Measurements from ENCODE around the gene DESI1. TPM values are rescaled to one million over a fixed set of nuclear protein-coding genes. Genes with fewer than 3 reads are reported as not detected.
"Not testable (repeated sequence)": the region's sequence is repeated elsewhere in the genome, so short reads cannot be mapped to it uniquely, and the experiment has no call there.

Gene DESI1
- total RNA-seq = 10 to 100 TPM; 11.0 to 23.7 (median 20.5) TPM

- peak within 1 kb of the TSS; percentile 95 to 99 (median 97) for H3K27ac ChIP-seq
- ATAC-seq = peak; percentile 30 to 35
- H3K4me3 ChIP-seq = peak within 1 kb of the TSS; percentile 76 to 99 (median 94)
- in situ Hi-C loops (cut with MboI; ENCODE audit: low sequenced_read_pairs in 4 of 4) = no loop called here
- no peaks in the 10 kb centered on the region for H3K27me3 ChIP-seq
- intact Hi-C loops (cut with DNase I; ENCODE audit: low total_unique reads) = loop anchor here (1.0 to 2.0 kb wide), 2 partner anchors 31 to 76 kb away; partner anchors contain the start of genes PMM1 and POLR3H
- peak; percentile 90 to 93 for TF ChIP-seq POLR2A (IDR thresholded peaks at IDR 0.05)
- TF ChIP-seq CTCF (IDR thresholded peaks at IDR 0.05 in 4 of 5, conservative IDR thresholded peaks at IDR 0.05 in 1 of 5) = peak in 1 of 5 experiments; percentile 5
- H3K36me3 ChIP-seq = peaks cover 0 to 34% of the 10 kb centered on the region in 2 donors
- H3K4me1 ChIP-seq = peaks cover 21 to 23% of the 10 kb centered on the region in 2 donors
- H3K9me3 ChIP-seq = no peaks in the 10 kb centered on the region
- DNase-seq = peak in 1 of 2 donors; percentile 9
Measured at GRCh38 chr22:41620589-41621098, at the start of gene DESI1. Gene DESI1, minus strand, starts transcription at chr22:41621043. Its CDS starts 204 bp downstream, at chr22:41620839.

GRCh38 chr22:41668971-41669911 lies 48.4 kb upstream of the DESI1 start:
- no peak for TF ChIP-seq CTCF (IDR thresholded peaks at IDR 0.05 in 4 of 5, conservative IDR thresholded peaks at IDR 0.05 in 1 of 5)
- TF ChIP-seq POLR2A (IDR thresholded peaks at IDR 0.05) = no peak
- peaks cover 0 to 9% of the 10 kb centered on the region in 2 donors for H3K4me1 ChIP-seq
- H3K4me3 ChIP-seq = no peak overlapping the region
- peaks cover 0 to 13% of the 10 kb centered on the region in 2 donors for H3K36me3 ChIP-seq
- no peak overlapping the region for H3K27ac ChIP-seq
- no peaks in the 10 kb centered on the region for H3K9me3 ChIP-seq
- in situ Hi-C loops (cut with MboI; ENCODE audit: low sequenced_read_pairs in 4 of 4) = no loop called here
- intact Hi-C loops (cut with DNase I; ENCODE audit: low total_unique reads) = no loop called here
- DNase-seq (no peak), ATAC-seq (no peak)
- H3K27me3 ChIP-seq = no peaks in the 10 kb centered on the region

- in situ Hi-C loops (cut with MboI; ENCODE audit: low sequenced_read_pairs in 4 of 4) = no loop called here
Measured at GRCh38 chr22:41664951-41665350, 44.1 kb upstream of the DESI1 start.

GRCh38 chr22:41664490-41664889 lies 43.6 kb upstream of the DESI1 start:
- H3K36me3 ChIP-seq = peaks cover 0 to 47% of the 10 kb centered on the region in 2 donors
- no peaks in the 10 kb centered on the region for H3K9me3 ChIP-seq
- no peak for DNase-seq
- no peak for ATAC-seq
- in situ Hi-C loops (cut with MboI; ENCODE audit: low sequenced_read_pairs in 4 of 4) (no loop called here), intact Hi-C loops (cut with DNase I; ENCODE audit: low total_unique reads) (no loop called here)
- TF ChIP-seq POLR2A (IDR thresholded peaks at IDR 0.05) = no peak
- no peak for TF ChIP-seq CTCF (IDR thresholded peaks at IDR 0.05 in 4 of 5, conservative IDR thresholded peaks at IDR 0.05 in 1 of 5)
- no peak overlapping the region for H3K27ac ChIP-seq
- H3K4me3 ChIP-seq = no peak overlapping the region
- H3K4me1 ChIP-seq = peaks cover 0 to 14% of the 10 kb centered on the region in 2 donors
- no peaks in the 10 kb centered on the region for H3K27me3 ChIP-seq

More at GRCh38 chr22:41664951-41665350, 44.1 kb upstream of the DESI1 start:
- intact Hi-C loops (cut with DNase I; ENCODE audit: low total_unique reads) = no loop called here
- H3K9me3 ChIP-seq = no peaks in the 10 kb centered on the region
- peaks cover 0 to 44% of the 10 kb centered on the region in 2 donors for H3K36me3 ChIP-seq
- ATAC-seq (no peak), DNase-seq (no peak)
- H3K27me3 ChIP-seq = no peaks in the 10 kb centered on the region
- peaks cover 0 to 14% of the 10 kb centered on the region in 2 donors for H3K4me1 ChIP-seq
- TF ChIP-seq POLR2A (IDR thresholded peaks at IDR 0.05) (no peak), CTCF (IDR thresholded peaks at IDR 0.05 in 4 of 5, conservative IDR thresholded peaks at IDR 0.05 in 1 of 5) (no peak)
- H3K4me3 ChIP-seq = no peak overlapping the region
- H3K27ac ChIP-seq = peak overlapping the region in 1 of 4 donors; percentile 9

- H3K36me3 ChIP-seq = peaks cover 0 to 56% of the 10 kb centered on the region in 2 donors
- intact Hi-C loops (cut with DNase I; ENCODE audit: low total_unique reads); H3K27ac ChIP-seq: not testable (repeated sequence)
Measured at GRCh38 chr22:41663594-41663993, 42.8 kb upstream of the DESI1 start.

More at GRCh38 chr22:41663594-41663993, 42.8 kb upstream of the DESI1 start:
- ATAC-seq; H3K9me3 ChIP-seq; in situ Hi-C loops (cut with MboI; ENCODE audit: low sequenced_read_pairs in 4 of 4); DNase-seq; H3K27me3 ChIP-seq; H3K4me3 ChIP-seq: not testable (repeated sequence)
- H3K4me1 ChIP-seq = peaks cover 0 to 14% of the 10 kb centered on the region in 2 donors

All from gastrocnemius medialis (tissue), 4 donors.